ENCODE data around the gene HINT3.
"Not testable (repeated sequence)": the region's sequence is repeated elsewhere in the genome, so short reads cannot be mapped to it uniquely, and the experiment has no call there.

Gene HINT3

GRCh38 chr6:126010040-126010439 is 53.5 kb downstream of the HINT3 start:
- no peak for DNase-seq

GRCh38 chr6:126015863-126016262 is 59.3 kb downstream of the HINT3 start:
- DNase-seq: no peak

- no peak for DNase-seq
Observed at GRCh38 chr6:126016591-126016990, 60.0 kb downstream of the HINT3 start.

- no peak for DNase-seq
Observed at GRCh38 chr6:126017668-126018067, 61.1 kb downstream of the HINT3 start.

GRCh38 chr6:126020305-126021050 is 63.9 kb downstream of the HINT3 start:
- DNase-seq: no peak

GRCh38 chr6:126023474-126023873 is 66.9 kb downstream of the HINT3 start:
- DNase-seq: not testable (repeated sequence)

GRCh38 chr6:126026001-126026400 is 69.4 kb downstream of the HINT3 start:
- DNase-seq: no peak

GRCh38 chr6:126027601-126028000 is 71.0 kb downstream of the HINT3 start:
- DNase-seq: no peak
